ENCODE results near the gene BCAS1. TPM values are rescaled to one million over a fixed set of nuclear protein-coding genes. Genes with fewer than 3 reads are reported as not detected.
A peak's percentile ranks its signal among the peaks of the same experiment; 100 is the strongest.

BCAS1 gene
- total RNA-seq, 1 donor from 2014 or later: not detected

DNA sequence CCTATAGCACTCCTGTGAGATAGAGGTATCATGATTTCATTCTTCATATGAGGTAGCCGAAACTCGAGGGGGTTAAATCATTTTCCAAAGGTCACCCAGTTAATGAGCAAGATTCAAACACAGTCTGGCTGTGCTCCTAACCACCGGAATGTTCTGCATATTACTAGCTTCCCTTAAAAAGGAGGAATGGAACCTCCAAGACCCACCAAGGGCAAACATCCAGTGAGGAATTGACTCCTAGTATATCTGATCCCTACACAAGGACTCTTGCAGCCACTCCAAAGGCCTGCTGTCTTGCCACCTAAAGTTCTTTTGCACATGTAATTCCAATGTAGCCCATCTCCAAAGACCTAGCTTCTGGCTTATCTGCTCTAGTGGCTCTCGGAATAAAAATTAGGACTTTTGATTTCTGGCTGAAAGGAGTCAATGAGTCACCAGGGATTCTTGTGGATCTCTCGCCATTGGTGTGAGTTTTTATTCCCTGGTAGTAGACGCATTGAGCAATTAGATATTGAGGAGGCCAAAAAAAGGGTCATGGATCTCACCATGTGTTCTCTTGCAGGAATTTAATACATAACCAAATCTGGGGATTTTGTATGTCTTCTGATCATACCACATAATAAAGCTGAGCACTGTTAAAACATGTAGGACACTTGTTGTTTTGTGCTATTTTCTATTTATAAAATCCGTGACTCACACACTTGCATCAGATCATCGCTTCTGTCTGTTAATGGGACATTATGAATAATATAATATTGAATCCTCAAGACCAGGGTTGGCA lies 9.1 kb downstream of the BCAS1 start:
- H3K36me3 Mint-ChIP-seq (ENCODE audit: low read depth): no peaks in the 10 kb centered on the region
- no peak overlapping the region for H3K4me3 Mint-ChIP-seq
- H3K27me3 Mint-ChIP-seq (ENCODE audit: low read depth): no peaks in the 10 kb centered on the region
- H3K4me1 Mint-ChIP-seq: peaks cover 15% of the 10 kb centered on the region
- H3K9me3 Mint-ChIP-seq: no peaks in the 10 kb centered on the region
- H3K27ac Mint-ChIP-seq (ENCODE audit: unreplicated experiment): peak overlapping the region; percentile 29
- DNase-seq (ENCODE audit: low read depth, low spot score): no peak
- TF ChIP-seq, protein P1, sequence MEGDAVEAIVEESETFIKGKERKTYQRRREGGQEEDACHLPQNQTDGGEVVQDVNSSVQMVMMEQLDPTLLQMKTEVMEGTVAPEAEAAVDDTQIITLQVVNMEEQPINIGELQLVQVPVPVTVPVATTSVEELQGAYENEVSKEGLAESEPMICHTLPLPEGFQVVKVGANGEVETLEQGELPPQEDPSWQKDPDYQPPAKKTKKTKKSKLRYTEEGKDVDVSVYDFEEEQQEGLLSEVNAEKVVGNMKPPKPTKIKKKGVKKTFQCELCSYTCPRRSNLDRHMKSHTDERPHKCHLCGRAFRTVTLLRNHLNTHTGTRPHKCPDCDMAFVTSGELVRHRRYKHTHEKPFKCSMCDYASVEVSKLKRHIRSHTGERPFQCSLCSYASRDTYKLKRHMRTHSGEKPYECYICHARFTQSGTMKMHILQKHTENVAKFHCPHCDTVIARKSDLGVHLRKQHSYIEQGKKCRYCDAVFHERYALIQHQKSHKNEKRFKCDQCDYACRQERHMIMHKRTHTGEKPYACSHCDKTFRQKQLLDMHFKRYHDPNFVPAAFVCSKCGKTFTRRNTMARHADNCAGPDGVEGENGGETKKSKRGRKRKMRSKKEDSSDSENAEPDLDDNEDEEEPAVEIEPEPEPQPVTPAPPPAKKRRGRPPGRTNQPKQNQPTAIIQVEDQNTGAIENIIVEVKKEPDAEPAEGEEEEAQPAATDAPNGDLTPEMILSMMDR (conservative IDR thresholded peaks at IDR 0.05): no peak

DNA sequence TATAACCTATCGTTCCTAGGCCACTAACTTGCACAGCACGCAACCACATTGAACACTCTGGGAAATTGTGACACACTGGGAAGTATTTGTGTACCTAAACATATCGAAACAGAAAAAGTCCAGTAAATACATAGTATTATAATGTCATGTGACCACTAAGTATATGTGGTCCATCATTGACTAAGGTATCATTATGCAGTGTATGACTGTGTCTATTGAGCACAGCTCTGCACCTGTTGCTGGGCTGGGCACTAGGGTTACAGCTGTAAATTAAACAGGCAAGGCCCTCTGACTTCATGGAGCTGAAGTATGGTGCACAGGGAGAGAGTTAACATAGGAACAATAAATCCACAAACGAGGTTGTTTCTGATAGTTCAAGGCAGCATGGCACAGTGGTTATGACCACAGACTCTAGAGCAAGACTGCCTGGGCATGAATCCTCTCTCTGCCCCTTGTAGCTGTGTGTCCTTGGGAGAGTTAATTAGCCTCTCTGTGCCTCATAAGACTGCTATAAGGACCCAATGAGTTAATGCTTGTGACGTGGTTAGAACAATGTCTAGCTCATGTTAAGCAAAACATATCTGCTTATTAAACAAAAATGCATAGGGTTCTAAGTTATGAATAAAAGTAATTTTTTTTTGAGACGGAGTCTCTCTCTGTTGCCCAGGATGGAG lies 10.6 kb downstream of the BCAS1 start:
- DNase-seq (ENCODE audit: low read depth, low spot score): no peak
- Mint-ChIP-seq H3K36me3 (ENCODE audit: low read depth) (no peaks in the 10 kb centered on the region), H3K4me3 (no peak overlapping the region), H3K9me3 (no peaks in the 10 kb centered on the region), H3K4me1 (peaks cover 15% of the 10 kb centered on the region), H3K27ac (ENCODE audit: unreplicated experiment) (no peak overlapping the region), H3K27me3 (ENCODE audit: low read depth) (no peaks in the 10 kb centered on the region)
- TF ChIP-seq, protein P1 (conservative IDR thresholded peaks at IDR 0.05): no peak

DNA sequence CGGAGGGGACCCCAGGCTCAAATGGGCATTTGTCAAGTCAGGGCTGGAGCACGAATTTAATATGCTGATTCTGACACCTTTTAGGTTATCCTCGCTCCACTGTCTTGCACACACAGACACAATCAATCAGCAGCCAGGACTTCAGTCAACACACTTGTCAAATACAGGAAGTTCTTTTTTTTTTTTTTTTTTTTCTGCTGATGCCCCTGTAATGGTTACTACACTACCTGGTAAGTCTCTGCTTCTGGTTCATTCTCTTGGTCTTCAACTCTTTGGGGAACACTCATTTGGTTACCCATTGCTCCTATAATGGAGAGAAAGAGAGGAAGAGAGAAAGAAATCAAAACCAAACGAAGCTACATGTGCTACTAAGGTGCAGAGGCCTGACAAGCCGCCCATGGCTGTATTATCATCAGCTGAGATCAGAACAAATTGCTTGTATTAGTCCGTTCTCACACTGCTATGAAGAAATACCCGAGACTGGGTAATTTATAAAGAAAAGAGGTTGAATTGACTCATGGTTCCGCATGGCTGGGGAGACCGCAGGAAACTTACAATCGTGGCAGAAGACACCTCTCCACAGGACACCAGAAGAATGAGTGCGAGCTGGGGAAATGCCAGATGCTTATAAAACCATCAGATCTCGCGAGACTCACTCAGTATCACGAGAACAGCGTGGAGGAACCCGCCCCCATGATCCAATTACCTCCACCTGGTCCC lies 11.8 kb downstream of the BCAS1 start:
- TF ChIP-seq, protein P1 (conservative IDR thresholded peaks at IDR 0.05): no peak
- Mint-ChIP-seq H3K4me3 (no peak overlapping the region), H3K36me3 (ENCODE audit: low read depth) (no peaks in the 10 kb centered on the region), H3K4me1 (peaks cover 15% of the 10 kb centered on the region), H3K27me3 (ENCODE audit: low read depth) (no peaks in the 10 kb centered on the region), H3K9me3 (no peaks in the 10 kb centered on the region), H3K27ac (ENCODE audit: unreplicated experiment) (no peak overlapping the region)
- no peak for DNase-seq (ENCODE audit: low read depth, low spot score)

DNA sequence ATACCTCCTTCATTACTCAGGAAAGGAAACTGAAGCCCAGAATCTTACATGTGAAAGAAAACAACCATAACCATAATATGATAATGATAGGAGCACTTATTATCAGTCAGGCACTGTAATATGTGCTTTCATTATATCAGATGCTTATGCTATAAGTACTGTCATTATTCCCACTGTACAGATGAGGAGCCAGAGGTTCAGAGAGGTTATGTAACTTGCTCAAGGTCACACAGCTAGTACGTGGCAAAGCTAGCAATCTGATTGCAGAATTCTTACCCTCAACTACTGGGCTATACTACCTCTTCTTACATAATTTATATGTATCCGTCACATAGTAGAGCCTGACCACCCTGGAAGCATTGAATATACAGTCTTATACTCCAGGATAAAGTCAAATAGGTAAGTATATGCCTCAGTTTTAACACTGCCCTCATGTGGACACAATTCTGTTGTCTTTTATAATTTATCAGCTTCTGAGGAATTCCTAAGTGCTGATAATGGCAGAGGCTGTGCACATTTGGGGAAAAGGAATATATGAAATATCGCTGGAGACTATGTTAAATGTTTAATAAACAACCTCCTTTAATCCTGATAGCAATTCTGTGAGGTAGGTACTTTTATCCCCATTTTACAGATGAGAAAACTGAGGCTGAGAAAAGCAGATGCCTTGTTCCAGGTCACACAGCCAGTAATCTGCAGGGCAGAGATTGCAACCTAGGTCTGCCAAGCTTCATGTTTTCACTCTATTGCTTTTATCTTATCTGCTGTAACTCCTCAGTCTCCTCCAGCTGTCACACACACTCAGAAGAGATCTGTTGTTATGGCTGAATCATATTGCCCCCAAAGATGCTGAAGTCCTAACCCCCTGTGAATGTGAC lies 13.4 kb downstream of the BCAS1 start:
- Mint-ChIP-seq H3K36me3 (ENCODE audit: low read depth) (no peaks in the 10 kb centered on the region), H3K4me1 (peaks cover 11% of the 10 kb centered on the region), H3K4me3 (no peak overlapping the region), H3K27ac (ENCODE audit: unreplicated experiment) (no peak overlapping the region), H3K27me3 (ENCODE audit: low read depth) (no peaks in the 10 kb centered on the region), H3K9me3 (no peaks in the 10 kb centered on the region)
- TF ChIP-seq, protein P1 (conservative IDR thresholded peaks at IDR 0.05): no peak
- DNase-seq (ENCODE audit: low read depth, low spot score): no peak

DNA sequence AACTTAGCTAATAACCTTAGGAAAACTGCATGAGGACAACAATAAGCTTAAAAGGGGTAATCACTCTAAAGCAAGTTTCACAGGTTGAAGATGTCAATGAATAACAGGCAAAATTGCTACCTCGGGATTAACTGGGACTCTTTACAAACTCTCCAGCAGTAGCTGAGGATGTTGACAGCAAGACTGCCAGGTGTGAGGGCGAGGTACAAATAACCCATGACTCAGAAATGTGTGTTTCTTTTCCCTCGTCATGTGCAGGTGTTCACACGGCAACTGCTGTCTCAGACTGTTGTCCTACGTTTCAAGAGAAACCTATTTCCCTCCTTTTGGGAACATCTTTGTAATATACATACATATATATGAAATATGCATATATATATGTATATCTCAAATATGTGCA lies 15.9 kb downstream of the BCAS1 start:
- Mint-ChIP-seq H3K36me3 (ENCODE audit: low read depth) (no peaks in the 10 kb centered on the region), H3K4me3 (no peak overlapping the region), H3K4me1 (peaks cover 11% of the 10 kb centered on the region), H3K9me3 (no peaks in the 10 kb centered on the region), H3K27me3 (ENCODE audit: low read depth) (no peaks in the 10 kb centered on the region), H3K27ac (ENCODE audit: unreplicated experiment) (no peak overlapping the region)
- no peak for DNase-seq (ENCODE audit: low read depth, low spot score)
- TF ChIP-seq, protein P1 (conservative IDR thresholded peaks at IDR 0.05): no peak
